Naive B cell (primary cell): ENCODE data around the gene FAM131C. TPM values are rescaled to one million over a fixed set of nuclear protein-coding genes. Genes with fewer than 3 reads are reported as not detected.

Source experiments
- ATAC-seq, 2 donors: fragments of 150-1000 bp; cut with Tn5 transposase; 2 replicates each; pipeline ENCODE4 v1.10.0; 2021; ENCODE audit warnings: low read depth in 2 of 2, mild to moderate bottlenecking in 2 of 2, moderate library complexity in 2 of 2
- DNase-seq: peaks from one replicate; pipeline ENCODE4 v3.0.0; 2022
- H3K27ac Mint-ChIP-seq, 6 donors: one replicate each; pipeline ENCODE4 v1.8.0; 2020 to 2022; ENCODE audit warnings: mild to moderate bottlenecking in 6 of 6, mixed read lengths in 6 of 6, moderate library complexity in 5 of 6, inconsistent platforms in 2 of 6
- H3K27me3 Mint-ChIP-seq, 3 donors: one replicate each; pipeline ENCODE4 v1.8.0; 2021 to 2022; ENCODE audit warnings: mixed read lengths in 3 of 3, mild to moderate bottlenecking in 1 of 3
- H3K36me3 Mint-ChIP-seq, 2 donors: one replicate each; pipeline ENCODE4 v1.8.0; 2020 to 2022; ENCODE audit warnings: mixed read lengths in 2 of 2, inconsistent platforms in 1 of 2, mild to moderate bottlenecking in 1 of 2
- H3K4me1 Mint-ChIP-seq, 3 donors: one replicate each; pipeline ENCODE4 v1.8.0; 2020 to 2022; ENCODE audit warnings: mixed read lengths in 3 of 3, inconsistent platforms in 1 of 3, mild to moderate bottlenecking in 1 of 3, moderate library complexity in 1 of 3
- H3K4me3 Mint-ChIP-seq, 8 donors: one replicate each; pipeline ENCODE4 v1.8.0; 2020 to 2022; ENCODE audit warnings: mild to moderate bottlenecking in 8 of 8, mixed read lengths in 8 of 8, moderate library complexity in 8 of 8, inconsistent platforms in 2 of 8
- H3K9me3 Mint-ChIP-seq, 7 donors: one replicate each; pipeline ENCODE4 v1.8.0; 2020 to 2022; ENCODE audit warnings: mixed read lengths in 7 of 7, mild to moderate bottlenecking in 5 of 7, inconsistent platforms in 2 of 7, moderate library complexity in 1 of 7
- polyA plus RNA-seq, 6 donors: library from polyadenylated mRNA; unstranded; fragments of 300-500 nt; fragmentation: Illumina TruSeq; gene quantifications; one replicate each; pipeline ENCODE4 v1.2.3, GENCODE V29; 2021; ENCODE audit warnings: low read depth in 6 of 6

The FAM131C gene
- polyA plus RNA-seq, 6 donors from 2014 or later = not detected

DNA sequence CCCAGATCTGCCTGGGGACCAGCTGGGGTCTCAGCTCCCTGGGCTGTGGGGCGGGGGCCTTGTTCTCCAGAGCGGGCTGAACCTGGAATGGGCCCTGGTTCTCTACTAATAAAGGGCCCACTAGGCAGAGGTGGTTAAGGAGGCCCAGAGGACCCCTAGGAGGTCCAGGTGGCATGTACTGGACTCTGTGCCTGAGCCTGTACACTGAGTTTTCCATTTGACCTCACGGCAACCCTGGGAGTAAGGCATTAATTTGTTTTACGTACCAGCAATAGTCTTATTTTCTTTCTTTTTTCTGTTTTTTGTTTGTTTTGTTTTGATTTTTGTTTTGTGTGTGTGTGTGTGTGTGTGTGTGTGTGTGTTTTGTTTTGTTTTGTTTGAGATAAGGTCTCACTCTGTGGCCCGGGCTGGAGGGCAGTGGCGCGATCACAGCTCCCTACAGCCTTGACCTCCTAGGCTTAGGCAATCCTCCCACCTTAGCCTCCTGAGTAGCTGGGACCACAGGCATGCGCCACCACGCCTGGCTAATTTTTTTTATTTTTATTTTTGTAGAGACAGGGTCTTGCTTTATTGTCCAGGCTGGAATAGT, 19.6 kb upstream of the FAM131C start:
- no peak for ATAC-seq

GRCh38 chr1:16092097-16092922, 18.9 kb upstream of the FAM131C start:
- no peaks in the 10 kb centered on the region for H3K36me3 Mint-ChIP-seq
- peaks cover 6 to 64% (median 56%) of the 10 kb centered on the region in 3 donors for H3K27me3 Mint-ChIP-seq
- DNase-seq (no peak), ATAC-seq (no peak)
- H3K4me3 Mint-ChIP-seq = no peak overlapping the region
- peak overlapping the region in 1 of 6 donors; percentile 65 for H3K27ac Mint-ChIP-seq
- no peaks in the 10 kb centered on the region for H3K9me3 Mint-ChIP-seq
- H3K4me1 Mint-ChIP-seq = peaks cover 0 to 7% (median 6%) of the 10 kb centered on the region in 3 donors

More for the DNA sequence above, 19.6 kb upstream of the FAM131C start:
- Mint-ChIP-seq H3K36me3 (no peaks in the 10 kb centered on the region), H3K27ac (peak overlapping the region in 1 of 6 donors; percentile 1), H3K4me3 (peak overlapping the region in 1 of 8 donors; percentile 6), H3K27me3 (peaks cover 6 to 64% (median 56%) of the 10 kb centered on the region in 3 donors), H3K9me3 (no peaks in the 10 kb centered on the region), H3K4me1 (peaks cover 0 to 7% (median 4%) of the 10 kb centered on the region in 3 donors)
- DNase-seq = no peak

DNA sequence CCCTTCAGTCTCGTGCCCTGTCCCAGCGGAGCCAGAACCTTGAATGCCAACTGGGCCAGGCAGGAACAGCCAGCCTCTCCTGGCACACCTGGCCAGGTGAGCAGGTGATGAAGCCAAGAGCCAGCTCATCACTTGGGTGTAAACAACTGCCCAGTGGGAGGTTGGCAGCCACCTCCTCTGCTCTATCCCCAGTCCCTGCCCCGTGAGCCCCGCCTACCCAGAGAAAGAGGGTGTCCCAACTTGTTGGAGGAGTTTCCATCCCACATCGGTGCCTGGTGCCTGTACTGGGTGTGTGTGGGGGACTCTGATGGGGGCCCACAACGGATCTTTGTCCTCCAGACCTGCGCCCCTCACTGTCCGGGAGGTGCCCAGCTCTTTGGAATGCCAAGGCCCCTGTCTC, 17.8 kb upstream of the FAM131C start:
- no peaks in the 10 kb centered on the region for H3K9me3 Mint-ChIP-seq
- no peak for ATAC-seq
- H3K4me1 Mint-ChIP-seq = peaks cover 0 to 7% (median 6%) of the 10 kb centered on the region in 3 donors
- peaks cover 6 to 57% (median 47%) of the 10 kb centered on the region in 3 donors for H3K27me3 Mint-ChIP-seq
- H3K36me3 Mint-ChIP-seq = no peaks in the 10 kb centered on the region
- no peak overlapping the region for H3K27ac Mint-ChIP-seq
- no peak for DNase-seq
- H3K4me3 Mint-ChIP-seq = no peak overlapping the region

DNA sequence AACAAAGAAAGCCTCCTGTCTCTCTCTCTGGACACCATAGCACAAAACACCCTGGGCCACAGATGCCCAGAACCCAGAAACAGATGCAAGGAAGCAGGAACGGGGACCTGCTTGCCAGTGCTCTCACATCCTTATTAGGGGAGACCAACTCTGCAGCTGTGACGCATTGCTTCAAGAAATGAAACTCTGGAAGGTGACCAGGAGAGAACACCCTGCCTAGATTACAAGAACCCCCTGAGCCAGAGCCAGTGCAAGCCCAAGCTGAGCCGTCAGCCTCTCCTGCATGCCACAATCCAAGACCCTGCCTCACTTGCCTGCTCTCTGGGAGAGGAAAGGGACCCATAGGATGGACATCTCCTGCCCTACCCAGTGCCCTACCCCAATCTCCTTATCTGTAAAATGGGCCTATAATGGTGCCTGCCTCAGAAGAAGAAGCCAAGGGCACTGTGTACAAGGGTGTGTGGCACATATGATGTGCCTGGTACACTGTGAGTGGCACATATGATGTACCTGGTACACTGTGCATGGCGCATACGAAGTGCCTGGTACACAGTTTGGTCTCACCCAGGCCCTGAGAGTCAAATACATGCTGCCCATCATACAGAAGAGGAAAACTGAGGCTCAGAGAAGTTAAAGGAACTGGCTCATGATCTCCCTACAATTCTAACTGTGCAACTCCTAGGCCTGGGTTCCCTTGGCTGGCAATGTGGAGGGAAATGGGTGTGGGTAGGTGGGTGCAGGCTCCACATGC, 16.8 kb upstream of the FAM131C start:
- ATAC-seq (no peak), DNase-seq (no peak)
- H3K4me1 Mint-ChIP-seq = peaks cover 0 to 7% (median 6%) of the 10 kb centered on the region in 3 donors
- peak overlapping the region in 1 of 6 donors; percentile 34 for H3K27ac Mint-ChIP-seq
- H3K36me3 Mint-ChIP-seq = no peaks in the 10 kb centered on the region
- no peaks in the 10 kb centered on the region for H3K9me3 Mint-ChIP-seq
- peaks cover under 1 to 47% (median 36%) of the 10 kb centered on the region in 3 donors for H3K27me3 Mint-ChIP-seq
- H3K4me3 Mint-ChIP-seq = peak overlapping the region in 1 of 8 donors; percentile 64

- peaks cover 0 to 7% (median 6%) of the 10 kb centered on the region in 3 donors for H3K4me1 Mint-ChIP-seq
- peak overlapping the region in 1 of 6 donors; percentile 37 for H3K27ac Mint-ChIP-seq
- DNase-seq = no peak
- no peak overlapping the region for H3K4me3 Mint-ChIP-seq
- peaks cover 0 to 39% (median 30%) of the 10 kb centered on the region in 3 donors for H3K27me3 Mint-ChIP-seq
- H3K36me3 Mint-ChIP-seq = no peaks in the 10 kb centered on the region
- no peaks in the 10 kb centered on the region for H3K9me3 Mint-ChIP-seq
- no peak for ATAC-seq
Measured at GRCh38 chr1:16088996-16089395, 15.5 kb upstream of the FAM131C start.

GRCh38 chr1:16088351-16088911, 15.0 kb upstream of the FAM131C start:
- H3K9me3 Mint-ChIP-seq = no peaks in the 10 kb centered on the region
- peaks cover 0 to 39% (median 30%) of the 10 kb centered on the region in 3 donors for H3K27me3 Mint-ChIP-seq
- ATAC-seq (no peak), DNase-seq (no peak)
- peaks cover 0 to 7% (median 6%) of the 10 kb centered on the region in 3 donors for H3K4me1 Mint-ChIP-seq
- no peak overlapping the region for H3K27ac Mint-ChIP-seq
- H3K36me3 Mint-ChIP-seq = no peaks in the 10 kb centered on the region
- H3K4me3 Mint-ChIP-seq = no peak overlapping the region

DNA sequence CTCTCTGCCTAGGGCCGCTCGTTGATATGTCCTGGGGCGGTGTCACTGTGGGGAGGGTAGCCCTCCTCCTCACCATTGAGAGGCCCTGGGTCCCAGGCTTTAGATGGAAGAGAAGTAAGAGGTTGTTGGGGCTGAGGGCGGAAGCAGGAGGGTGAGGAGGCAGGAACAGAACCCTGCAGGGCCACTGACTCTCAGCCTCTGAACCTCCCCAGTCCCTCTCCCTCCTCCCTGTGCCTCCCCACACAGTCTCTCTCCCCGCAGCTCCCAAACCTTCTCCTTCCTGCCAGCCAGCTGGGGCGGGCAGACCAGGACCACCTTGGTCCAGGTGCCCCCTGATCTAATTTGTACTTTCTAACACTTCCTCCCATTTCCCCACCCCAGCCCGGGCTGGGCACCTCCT, 14.3 kb upstream of the FAM131C start:
- Mint-ChIP-seq H3K27ac (no peak overlapping the region), H3K36me3 (no peaks in the 10 kb centered on the region), H3K4me3 (no peak overlapping the region), H3K4me1 (peaks cover 0 to 7% (median 6%) of the 10 kb centered on the region in 3 donors), H3K9me3 (no peaks in the 10 kb centered on the region), H3K27me3 (peaks cover 0 to 38% (median 34%) of the 10 kb centered on the region in 3 donors)
- ATAC-seq (no peak), DNase-seq (no peak)

GRCh38 chr1:16085522-16085921, 12.1 kb upstream of the FAM131C start:
- ATAC-seq (no peak), DNase-seq (no peak)
- Mint-ChIP-seq H3K27me3 (peaks cover 0 to 26% (median 23%) of the 10 kb centered on the region in 3 donors), H3K4me1 (peaks cover 0 to 7% (median 6%) of the 10 kb centered on the region in 3 donors), H3K27ac (no peak overlapping the region), H3K4me3 (no peak overlapping the region), H3K9me3 (no peaks in the 10 kb centered on the region), H3K36me3 (no peaks in the 10 kb centered on the region)

DNA sequence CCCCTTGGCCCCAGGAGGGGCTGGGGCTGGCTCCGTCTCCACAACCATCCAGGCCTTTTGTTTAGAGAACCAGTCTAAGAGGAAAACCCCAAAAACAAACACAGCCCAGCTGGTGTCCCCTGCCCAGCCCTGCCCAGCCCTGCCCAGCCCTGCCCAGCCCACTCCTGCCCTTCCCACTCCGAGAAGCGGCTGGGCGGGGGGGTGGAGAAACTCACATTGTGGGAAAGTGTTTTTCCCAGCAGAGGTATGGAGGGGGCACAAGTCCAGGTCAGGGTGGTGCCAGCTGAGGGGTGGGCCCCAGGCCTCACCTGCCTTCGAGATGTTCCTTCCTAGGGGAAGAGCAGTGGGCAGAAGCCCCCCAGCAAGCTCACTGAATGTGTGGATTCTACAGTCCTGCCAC, 10.0 kb upstream of the FAM131C start:
- no peaks in the 10 kb centered on the region for H3K9me3 Mint-ChIP-seq
- ATAC-seq = no peak
- no peak overlapping the region for H3K4me3 Mint-ChIP-seq
- H3K4me1 Mint-ChIP-seq = peaks cover 5 to 9% (median 6%) of the 10 kb centered on the region in 3 donors
- H3K27ac Mint-ChIP-seq = no peak overlapping the region
- peaks cover 0 to 14% (median 4%) of the 10 kb centered on the region in 3 donors for H3K27me3 Mint-ChIP-seq
- H3K36me3 Mint-ChIP-seq = no peaks in the 10 kb centered on the region
- no peak for DNase-seq

DNA sequence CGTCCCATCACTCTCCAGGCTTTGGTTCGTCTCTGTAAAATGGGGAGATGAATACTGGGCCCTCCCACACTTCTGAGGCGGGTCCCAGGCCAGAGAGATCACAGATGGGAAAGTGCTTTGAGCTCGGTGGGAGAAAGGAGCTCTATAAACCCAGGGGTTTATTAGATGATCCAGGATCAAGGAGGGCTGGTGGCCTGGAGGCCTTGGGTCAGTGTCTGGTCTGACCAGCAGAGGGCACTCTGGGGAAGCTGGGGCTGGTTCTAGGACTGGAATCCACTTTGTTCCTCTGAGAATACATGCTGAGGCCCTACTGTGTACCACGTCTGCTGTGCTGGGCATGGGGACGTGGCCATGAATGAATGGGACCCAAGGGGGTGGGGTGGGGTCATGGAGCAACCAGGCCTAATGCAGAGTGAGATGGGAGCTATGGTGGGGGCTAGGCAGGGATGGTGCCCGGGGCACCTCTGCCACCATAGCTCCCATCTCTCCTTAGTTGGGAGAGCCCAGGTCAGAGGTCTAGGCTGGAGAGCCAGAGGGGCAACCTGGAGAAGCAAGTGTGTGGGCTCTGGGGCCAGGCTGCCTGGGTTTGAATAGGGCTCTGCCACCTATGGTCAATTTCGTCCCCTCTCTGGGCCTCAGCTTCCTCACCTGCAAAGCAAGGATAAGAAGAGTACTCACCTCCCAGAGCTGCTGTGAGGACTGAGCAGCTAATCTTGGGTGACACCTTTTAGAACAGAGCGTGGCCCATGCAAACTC, 9.0 kb upstream of the FAM131C start:
- Mint-ChIP-seq H3K36me3 (no peaks in the 10 kb centered on the region), H3K27ac (no peak overlapping the region), H3K4me3 (no peak overlapping the region), H3K9me3 (no peaks in the 10 kb centered on the region), H3K27me3 (peaks cover 0 to 11% (median 0%) of the 10 kb centered on the region in 3 donors), H3K4me1 (peaks cover 6 to 8% (median 7%) of the 10 kb centered on the region in 3 donors)
- DNase-seq (peak; percentile 26), ATAC-seq (peak in 1 of 2 donors; percentile 34)

- Mint-ChIP-seq H3K36me3 (no peaks in the 10 kb centered on the region), H3K4me3 (no peak overlapping the region), H3K9me3 (no peaks in the 10 kb centered on the region), H3K27ac (peak overlapping the region in 1 of 6 donors; percentile 28), H3K4me1 (peaks cover 6 to 8% (median 6%) of the 10 kb centered on the region in 3 donors), H3K27me3 (peaks cover 0 to 11% (median 0%) of the 10 kb centered on the region in 3 donors)
- DNase-seq (no peak), ATAC-seq (no peak)
Measured at GRCh38 chr1:16081636-16082035, 8.2 kb upstream of the FAM131C start.

DNA sequence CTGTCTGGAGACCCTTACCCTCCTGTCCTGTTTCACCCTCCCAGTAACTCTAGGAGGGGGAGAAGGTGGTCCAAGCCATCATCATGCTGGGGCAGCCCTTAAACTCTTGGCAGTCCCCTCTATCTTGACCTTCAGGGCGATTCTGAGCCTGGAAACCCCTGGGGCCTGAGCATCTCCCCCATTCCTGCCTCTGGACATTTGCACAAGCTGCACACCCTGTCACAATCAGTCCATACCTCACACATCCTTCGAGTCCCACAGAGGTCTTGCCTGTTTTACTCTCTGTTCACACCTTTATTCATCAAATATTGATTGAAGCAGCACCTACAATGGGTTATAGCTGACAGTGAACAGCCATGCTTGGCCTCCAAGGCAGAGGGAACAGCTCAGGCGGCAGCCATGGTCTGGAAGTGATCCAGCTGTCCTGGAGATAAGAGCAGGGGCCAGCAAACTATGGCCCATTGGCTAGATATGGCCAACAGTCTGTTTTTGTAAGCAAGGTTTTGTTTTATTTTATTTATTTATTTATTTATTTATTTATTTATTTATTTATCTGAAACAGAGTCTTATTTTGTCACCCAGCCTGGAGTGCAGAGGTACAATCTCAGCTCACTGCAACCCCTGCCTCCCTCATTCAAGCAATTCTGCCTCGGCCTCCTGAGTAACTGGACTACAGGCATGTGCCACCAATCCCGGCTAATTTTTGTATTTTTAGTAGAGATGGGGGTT, 7.1 kb upstream of the FAM131C start:
- Mint-ChIP-seq H3K27me3 (peaks cover 5 to 16% (median 8%) of the 10 kb centered on the region in 3 donors), H3K27ac (no peak overlapping the region), H3K4me3 (no peak overlapping the region), H3K4me1 (peaks cover 6 to 8% (median 6%) of the 10 kb centered on the region in 3 donors), H3K9me3 (peaks cover 0 to 2% (median 0%) of the 10 kb centered on the region in 7 donors), H3K36me3 (no peaks in the 10 kb centered on the region)
- no peak for DNase-seq
- no peak for ATAC-seq
